NCI-H2107 (cell line): ENCODE data around the gene PROK1.

Source experiments
- DNase-seq: peaks from one replicate; lab custom pipeline; 2025; lab: John Stamatoyannopoulos, UW

PROK1 gene

DNA sequence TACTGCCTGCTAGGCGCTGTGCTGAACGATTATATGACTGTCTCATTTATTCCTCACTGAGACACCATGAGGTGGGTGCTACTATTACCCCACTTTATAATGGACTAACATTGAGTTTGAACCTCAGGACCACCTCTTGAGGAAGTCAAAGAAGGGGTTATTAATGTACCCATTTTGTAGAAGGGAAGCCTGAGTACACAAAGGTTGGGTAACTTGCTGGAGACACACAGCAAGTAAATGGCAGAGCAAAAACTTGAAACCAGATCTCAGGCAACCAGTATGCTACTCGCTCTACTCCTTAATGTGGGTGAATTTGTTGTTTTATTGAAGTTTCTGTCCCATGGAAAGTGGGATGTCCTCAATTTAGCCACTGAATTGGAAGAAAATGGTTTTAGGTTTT, 37.9 kb downstream of the PROK1 start:
- no peak for DNase-seq

- no peak for DNase-seq
Measured at GRCh38 chr1:110489406-110489805, 38.5 kb downstream of the PROK1 start.

DNA sequence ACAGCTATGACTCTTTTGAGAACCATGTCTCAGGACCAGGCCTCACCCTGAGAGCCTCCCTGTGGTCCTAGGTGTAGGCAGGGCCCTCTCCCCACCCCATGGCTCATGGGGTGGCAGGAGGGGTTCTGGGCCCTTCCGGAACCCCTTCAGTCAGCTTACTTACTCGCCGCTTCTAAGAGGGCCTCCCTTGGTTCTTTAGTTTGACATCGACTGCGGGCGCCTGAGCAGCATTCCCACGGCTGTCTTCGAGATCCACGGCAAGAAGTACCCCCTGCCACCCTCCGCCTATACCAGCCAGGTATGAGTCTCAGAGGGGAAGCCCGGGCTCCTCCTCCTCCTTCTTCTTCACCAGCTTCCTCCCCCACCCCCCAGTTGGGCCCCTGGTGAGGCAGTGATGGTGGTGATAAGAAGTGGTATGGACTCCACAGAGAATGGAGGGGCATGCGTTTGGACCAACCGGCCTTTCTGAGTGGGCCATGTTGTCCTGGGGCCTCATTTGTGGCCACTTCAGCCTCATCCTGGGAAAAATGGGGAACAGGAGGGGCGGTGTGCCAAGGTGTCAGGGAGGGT, 39.1 kb downstream of the PROK1 start:
- no peak for DNase-seq

GRCh38 chr1:110490791-110491451, 40.0 kb downstream of the PROK1 start:
- no peak for DNase-seq

GRCh38 chr1:110492573-110492972, 41.6 kb downstream of the PROK1 start:
- DNase-seq: no peak

GRCh38 chr1:110493059-110493699, 42.2 kb downstream of the PROK1 start:
- DNase-seq: no peak

- no peak for DNase-seq
Measured at GRCh38 chr1:110494036-110494435, 43.1 kb downstream of the PROK1 start.

GRCh38 chr1:110494522-110495406, 43.8 kb downstream of the PROK1 start:
- DNase-seq: no peak

DNA sequence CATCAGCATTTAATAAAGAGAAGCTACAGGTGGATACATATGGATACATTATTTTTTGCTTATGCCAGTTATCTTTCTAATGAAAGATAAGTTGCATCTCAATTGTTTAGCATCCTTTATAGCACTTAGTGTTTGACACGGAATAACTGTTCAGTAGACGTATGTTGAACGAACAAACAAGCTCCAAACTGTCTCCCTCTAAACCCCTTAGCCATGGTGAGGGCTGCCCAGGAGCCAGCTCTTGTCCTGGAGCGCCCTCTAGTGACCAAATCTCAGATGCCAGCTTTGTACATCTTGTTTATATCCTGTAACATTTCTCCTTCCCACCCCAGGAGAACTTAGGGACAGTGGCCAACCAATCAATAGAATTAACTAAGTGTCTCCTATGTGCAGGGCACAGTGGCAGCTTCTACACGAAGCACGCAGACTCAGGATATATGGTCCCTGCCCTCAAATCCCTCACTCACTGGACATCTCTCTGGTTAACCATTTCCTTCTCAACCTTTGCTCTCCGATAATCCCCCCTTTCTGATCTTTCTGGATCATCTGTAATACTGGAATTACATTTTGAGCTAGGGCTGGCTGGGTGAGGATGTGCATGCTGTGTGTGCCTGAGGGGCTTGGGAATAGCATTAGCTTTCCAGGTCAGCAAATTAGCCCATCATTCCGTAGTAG, 45.1 kb downstream of the PROK1 start:
- DNase-seq: peak; percentile 84

DNA sequence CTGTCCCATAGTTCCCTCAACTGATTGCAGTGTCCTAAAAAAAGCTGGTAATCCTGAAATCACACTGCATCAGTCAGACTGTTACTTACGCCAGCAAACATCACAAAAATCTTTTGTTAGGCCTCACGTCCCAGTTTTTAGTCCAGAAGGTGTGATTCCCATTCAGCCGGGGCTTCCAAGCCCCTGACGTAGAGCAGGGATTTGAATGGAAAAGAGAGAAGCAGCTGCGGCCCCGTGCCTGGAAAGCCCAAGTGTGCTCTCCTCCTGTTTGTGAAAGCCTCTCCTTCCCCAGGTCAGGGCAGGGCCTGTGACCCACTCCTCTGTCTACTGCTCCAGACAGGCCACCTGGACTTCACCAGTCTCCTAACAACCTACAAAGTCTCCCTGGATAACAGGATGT, 47.3 kb downstream of the PROK1 start:
- no peak for DNase-seq

GRCh38 chr1:110501488-110502132, 50.7 kb downstream of the PROK1 start:
- no peak for DNase-seq

DNA sequence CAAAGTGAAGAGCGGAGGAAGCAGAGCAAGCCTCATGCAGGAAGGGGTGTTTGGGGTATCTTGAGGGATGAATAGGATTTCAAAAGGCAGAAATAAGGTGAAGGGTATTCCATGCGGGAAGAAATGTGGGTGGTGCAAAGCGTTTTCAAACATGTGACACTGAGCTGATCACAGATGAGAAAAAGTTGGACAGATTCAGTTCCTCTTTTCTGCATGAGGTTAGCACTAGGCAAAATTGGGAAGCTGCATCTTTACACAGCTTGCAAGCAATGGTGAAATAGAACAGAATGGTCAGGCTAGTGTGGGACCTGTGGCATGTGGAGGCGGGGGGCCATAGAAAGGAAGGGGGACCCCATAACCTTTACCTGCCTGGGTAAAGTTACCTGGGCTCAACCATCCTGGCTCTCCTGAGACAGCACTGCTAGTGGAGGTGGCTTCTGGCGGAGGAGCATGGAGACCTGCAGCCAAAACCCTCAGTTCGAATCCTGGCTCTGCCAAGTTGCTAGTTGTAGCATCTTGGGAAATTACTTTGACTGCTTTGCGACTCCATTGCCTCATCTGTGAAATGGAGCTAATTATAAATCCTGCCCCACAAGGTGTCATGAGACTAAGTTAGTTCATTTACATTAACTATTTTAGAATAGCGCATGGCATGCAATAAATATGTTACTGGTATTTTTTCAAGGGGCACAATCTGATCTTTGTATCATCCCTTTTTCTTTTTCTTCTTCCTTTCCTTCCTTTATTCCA, 51.6 kb downstream of the PROK1 start:
- no peak for DNase-seq

GRCh38 chr1:110503471-110503870, 52.5 kb downstream of the PROK1 start:
- DNase-seq: no peak

GRCh38 chr1:110504226-110504625, 53.3 kb downstream of the PROK1 start:
- no peak for DNase-seq

DNA sequence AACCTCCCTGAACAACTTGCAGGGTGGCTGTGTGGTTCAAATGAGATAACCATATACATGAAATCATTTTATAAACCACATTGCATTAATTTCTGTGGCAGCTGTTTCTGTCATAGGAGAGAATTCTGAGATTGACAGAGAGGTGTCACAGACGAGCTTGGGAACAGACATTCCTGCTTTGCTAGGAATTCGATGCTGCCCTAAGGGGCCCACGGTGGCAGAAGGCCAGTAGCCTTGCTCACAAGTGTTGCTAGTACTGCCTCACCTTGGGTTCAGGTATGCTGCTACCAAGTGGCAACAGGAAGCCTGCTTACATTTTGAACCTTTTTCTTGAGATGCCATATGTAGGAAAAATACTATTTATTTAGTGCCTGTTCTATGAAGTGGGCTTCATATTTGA, 54.6 kb downstream of the PROK1 start:
- no peak for DNase-seq

DNA sequence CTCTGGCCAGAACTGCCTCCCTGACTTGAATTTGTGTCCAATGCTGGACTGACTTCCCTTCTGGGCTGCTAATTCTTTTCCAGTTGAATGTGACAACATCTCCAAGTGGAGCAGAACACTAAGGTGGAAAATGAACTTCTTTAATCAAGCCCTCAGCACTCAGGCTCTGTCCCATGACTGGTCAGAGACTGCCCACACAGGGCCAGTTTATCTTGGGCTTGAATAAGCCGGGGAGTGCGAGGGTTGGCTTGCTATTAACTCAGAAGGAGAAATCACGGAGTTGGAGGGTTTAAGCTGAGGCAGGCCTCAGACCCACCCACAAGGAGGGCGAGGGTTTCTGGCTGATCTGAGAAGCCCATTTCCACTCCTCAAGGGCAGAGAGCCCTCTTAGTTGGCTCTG, 55.6 kb downstream of the PROK1 start:
- no peak for DNase-seq
